K562 (cell line): ENCODE data around the gene SLC30A4. TPM values are rescaled to one million over a fixed set of nuclear protein-coding genes. Genes with fewer than 3 reads are reported as not detected.
A peak's percentile ranks its signal among the peaks of the same experiment; 100 is the strongest.

Source experiments
- BCOR ChIP-seq: fragments of 450-650 bp; IDR thresholded peaks from 2 replicates; pipeline ENCODE4 v1.6.1; 2016
- E2F6 ChIP-seq, 2 experiments: IDR thresholded peaks; 2 replicates each; pipeline ENCODE4 v1.6.1; 2011; ENCODE audit warnings: borderline replicate concordance in 1 of 2, control low read depth in 1 of 2, low read depth in 1 of 2, low read length in 1 of 2, mild to moderate bottlenecking in 1 of 2, mixed read lengths in 1 of 2, moderate library complexity in 1 of 2; ENCODE audit not compliant: insufficient read depth in 1 of 2, insufficient read length in 1 of 2, poor library complexity in 1 of 2, severe bottlenecking in 1 of 2; ENCODE audit errors: extremely low read depth in 1 of 2
- ETS1 ChIP-seq: conservative IDR thresholded peaks from 2 replicates; pipeline ENCODE4 v1.6.1; 2011; ENCODE audit warnings: low read depth, mild to moderate bottlenecking, low read length; ENCODE audit not compliant: control insufficient read depth
- PCBP1 ChIP-seq: fragments of 200-400 bp; formaldehyde crosslinking; IDR thresholded peaks from 2 replicates; pipeline ENCODE4 v1.6.1; 2018; ENCODE audit warnings: mild to moderate bottlenecking, low read depth, low read length; ENCODE audit not compliant: poor library complexity, severe bottlenecking
- RBM25 ChIP-seq: fragments of 200-400 bp; formaldehyde crosslinking; IDR thresholded peaks from 2 replicates; pipeline ENCODE4 v1.6.1; 2018; ENCODE audit warnings: low read length, low read depth, moderate library complexity; ENCODE audit not compliant: severe bottlenecking
- REST ChIP-seq, 2 experiments: fragments of 450-650 bp; formaldehyde crosslinking in 1 of 2; IDR thresholded peaks; 2 replicates each; pipeline versions ENCODE4 v1.4.0 to v1.6.1; 2014 to 2020; ENCODE audit warnings: mild to moderate bottlenecking in 2 of 2, borderline replicate concordance in 1 of 2, low read depth in 1 of 2
- XRCC5 ChIP-seq: fragments of 200-400 bp; formaldehyde crosslinking; IDR thresholded peaks from 2 replicates; pipeline ENCODE4 v1.6.1; 2017; ENCODE audit warnings: low read depth, mild to moderate bottlenecking, low read length
- ZNF592 ChIP-seq: fragments of 450-650 bp; IDR thresholded peaks from 2 replicates; pipeline ENCODE4 v1.6.1; 2017; ENCODE audit warnings: antibody characterized with exemption, mild to moderate bottlenecking
- polyA plus RNA-seq, 8 experiments: library from polyadenylated mRNA; depleted of rRNA in 4 of 8; stranded (reverse) in 5 of 8; unstranded in 3 of 8; fragments of >200 nt; fragmentation: Nextera tagmentation in 2 of 8; fragmentation: Illumina TruSeq in 1 of 8; extraction: Ambion mirVana in 2 of 8; extraction: Trizol in 1 of 8; gene quantifications; 2 replicates each; pipeline versions ENCODE4 v1.2.1 to v1.2.3, GENCODE V29; 2011 to 2014; ENCODE audit warnings: inconsistent platforms in 1 of 8, missing spikeins in 1 of 8
- total RNA-seq, 7 experiments: library from RNA; depleted of rRNA in 6 of 7; stranded (reverse); fragments of >200 nt in 6 of 7; fragmentation: Illumina TruSeq in 2 of 7; extraction: Trizol in 2 of 7; gene quantifications; 2 replicates each; pipeline versions ENCODE4 v1.2.1 to v1.2.3, GENCODE V29; 2011 to 2021; ENCODE audit warnings: low replicate concordance in 1 of 7

Gene SLC30A4
- total and polyA plus RNA-seq, 9 of the 15 experiments (the other 6 are each of a cell fraction or from before 2014, with no cell fraction given): 0.21 to 0.73 (median 0.36) TPM

GRCh38 chr15:45429941-45430792 lies 92.4 kb downstream of the SLC30A4 start (continued):
- TF ChIP-seq REST (IDR thresholded peaks at IDR 0.05; ENCODE audit: borderline replicate concordance): peak; percentile 60; the same call in 1 of the 2 replicates
- no peak for TF ChIP-seq REST (CRISPR knock-in tag; IDR thresholded peaks at IDR 0.05; ENCODE audit: low read depth)
- TF ChIP-seq E2F6 (IDR thresholded peaks at IDR 0.05; ENCODE audit: borderline replicate concordance in 1 of 2, extremely low read depth in 1 of 2, insufficient read depth in 1 of 2, insufficient read length in 1 of 2, low read depth in 1 of 2, low read length in 1 of 2, poor library complexity in 1 of 2, severe bottlenecking in 1 of 2): peak in 1 of 2 experiments; percentile 12
- TF ChIP-seq BCOR: peak; percentile 38; the same call in 1 of the 2 replicates
- TF ChIP-seq XRCC5: peak; percentile 70
- peak; percentile 37 for TF ChIP-seq PCBP1
- TF ChIP-seq ETS1: no peak
- TF ChIP-seq ZNF592: 0 out of 2 replicates have a peak, but pooled peaks have one; percentile 30
- peak; percentile 38 for TF ChIP-seq RBM25
